HG03571 (cell line): ENCODE results near the gene STXBP5.

ENCODE experiments used
- ATAC-seq: cut with Tn5 transposase; IDR thresholded peaks from one replicate; pipeline ENCODE4 v1.9.1; 2021; ENCODE audit not compliant: unreplicated experiment

Gene STXBP5

GRCh38 chr6:147177286-147177685 lies 26.9 kb upstream of the STXBP5 start:
- no peak for ATAC-seq

- no peak for ATAC-seq
Observed at GRCh38 chr6:147178355-147178754, 25.9 kb upstream of the STXBP5 start.

- no peak for ATAC-seq
Observed at GRCh38 chr6:147179809-147180208, 24.4 kb upstream of the STXBP5 start.

- ATAC-seq, result no peak
Observed at GRCh38 chr6:147180926-147181325, 23.3 kb upstream of the STXBP5 start.

GRCh38 chr6:147184379-147184778 lies 19.8 kb upstream of the STXBP5 start:
- ATAC-seq, result no peak

GRCh38 chr6:147185216-147185615 lies 19.0 kb upstream of the STXBP5 start:
- ATAC-seq, result no peak

- ATAC-seq, result no peak
Observed at GRCh38 chr6:147190556-147190955, 13.7 kb upstream of the STXBP5 start.

- ATAC-seq, result no peak
Observed at GRCh38 chr6:147192278-147192911, 11.8 kb upstream of the STXBP5 start.

- no peak for ATAC-seq
Observed at GRCh38 chr6:147194652-147195411, 9.4 kb upstream of the STXBP5 start.

- ATAC-seq, result no peak
Observed at GRCh38 chr6:147195510-147195909, 8.7 kb upstream of the STXBP5 start.

- no peak for ATAC-seq
Observed at GRCh38 chr6:147195987-147196386, 8.2 kb upstream of the STXBP5 start.

- no peak for ATAC-seq
Observed at GRCh38 chr6:147200711-147201110, 3.5 kb upstream of the STXBP5 start.

GRCh38 chr6:147201885-147202515 lies 2.2 kb upstream of the STXBP5 start:
- ATAC-seq, result no peak

GRCh38 chr6:147202516-147203310 lies 1.5 kb upstream of the STXBP5 start:
- peak; percentile 80 for ATAC-seq

GRCh38 chr6:147203311-147204059 lies 732 bp upstream of the STXBP5 start:
- peak; percentile 44 for ATAC-seq

GRCh38 chr6:147204843-147205311 lies 660 bp downstream of the STXBP5 start:
- no peak for ATAC-seq

- ATAC-seq, result no peak
Observed at GRCh38 chr6:147205690-147206600, 1.7 kb downstream of the STXBP5 start.

- no peak for ATAC-seq
Observed at GRCh38 chr6:147207351-147207750, 3.1 kb downstream of the STXBP5 start.
